Stimulated activated CD4-positive, alpha-beta T cell treated with anti-CD3 and anti-CD28 coated beads, Interleukin-1b, Interleukin-23, amount 100 ng/mL, for 24 hours (primary cell): ENCODE measurements around the gene UVSSA.

Experiments used
- DNase-seq, 4 experiments: peaks; one replicate each; pipeline ENCODE4 v3.0.0-alpha.2; 2020; ENCODE audit warnings: low read depth in 4 of 4, low spot score in 1 of 4

The UVSSA gene, protein sequence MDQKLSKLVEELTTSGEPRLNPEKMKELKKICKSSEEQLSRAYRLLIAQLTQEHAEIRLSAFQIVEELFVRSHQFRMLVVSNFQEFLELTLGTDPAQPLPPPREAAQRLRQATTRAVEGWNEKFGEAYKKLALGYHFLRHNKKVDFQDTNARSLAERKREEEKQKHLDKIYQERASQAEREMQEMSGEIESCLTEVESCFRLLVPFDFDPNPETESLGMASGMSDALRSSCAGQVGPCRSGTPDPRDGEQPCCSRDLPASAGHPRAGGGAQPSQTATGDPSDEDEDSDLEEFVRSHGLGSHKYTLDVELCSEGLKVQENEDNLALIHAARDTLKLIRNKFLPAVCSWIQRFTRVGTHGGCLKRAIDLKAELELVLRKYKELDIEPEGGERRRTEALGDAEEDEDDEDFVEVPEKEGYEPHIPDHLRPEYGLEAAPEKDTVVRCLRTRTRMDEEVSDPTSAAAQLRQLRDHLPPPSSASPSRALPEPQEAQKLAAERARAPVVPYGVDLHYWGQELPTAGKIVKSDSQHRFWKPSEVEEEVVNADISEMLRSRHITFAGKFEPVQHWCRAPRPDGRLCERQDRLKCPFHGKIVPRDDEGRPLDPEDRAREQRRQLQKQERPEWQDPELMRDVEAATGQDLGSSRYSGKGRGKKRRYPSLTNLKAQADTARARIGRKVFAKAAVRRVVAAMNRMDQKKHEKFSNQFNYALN

DNA sequence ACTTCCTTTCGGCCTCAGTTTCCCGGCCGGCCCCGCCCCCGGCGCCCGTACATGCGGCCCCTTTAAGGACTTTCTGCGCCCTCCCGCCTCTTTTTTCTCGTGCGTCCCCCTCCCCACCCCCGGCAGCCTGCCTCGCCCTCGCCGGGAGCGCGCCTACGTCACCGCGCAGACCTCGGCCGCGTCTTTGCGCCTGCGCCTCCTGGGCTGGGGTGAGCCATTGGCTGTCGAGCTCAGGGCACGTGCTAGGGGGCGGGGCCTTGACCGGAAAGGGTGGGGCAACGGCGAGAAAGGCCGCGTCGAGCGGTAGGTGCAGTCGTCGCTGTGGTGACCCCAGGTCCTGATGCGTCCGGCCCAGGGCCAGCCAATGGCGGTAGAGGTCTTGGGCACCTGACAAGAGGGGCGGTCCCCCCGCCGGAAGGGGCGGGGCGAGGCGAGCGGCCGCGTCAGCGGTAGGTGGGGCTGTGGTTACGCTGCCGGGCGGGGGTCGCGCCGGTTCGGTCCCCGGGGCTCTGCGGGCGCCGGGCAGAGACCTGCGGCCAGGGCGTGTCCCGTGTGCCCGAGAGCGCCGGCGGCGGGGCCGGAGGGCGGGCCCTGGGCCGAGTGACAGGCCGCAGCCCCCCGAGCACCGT, at the start of gene UVSSA:
Gene UVSSA, plus strand, starts transcription at position 428 of the 629 bp plus-strand sequence. CDS start 884 bp downstream, outside the sequence.
- DNase-seq, result peak; percentile 99 to 100 (median 100)

DNA sequence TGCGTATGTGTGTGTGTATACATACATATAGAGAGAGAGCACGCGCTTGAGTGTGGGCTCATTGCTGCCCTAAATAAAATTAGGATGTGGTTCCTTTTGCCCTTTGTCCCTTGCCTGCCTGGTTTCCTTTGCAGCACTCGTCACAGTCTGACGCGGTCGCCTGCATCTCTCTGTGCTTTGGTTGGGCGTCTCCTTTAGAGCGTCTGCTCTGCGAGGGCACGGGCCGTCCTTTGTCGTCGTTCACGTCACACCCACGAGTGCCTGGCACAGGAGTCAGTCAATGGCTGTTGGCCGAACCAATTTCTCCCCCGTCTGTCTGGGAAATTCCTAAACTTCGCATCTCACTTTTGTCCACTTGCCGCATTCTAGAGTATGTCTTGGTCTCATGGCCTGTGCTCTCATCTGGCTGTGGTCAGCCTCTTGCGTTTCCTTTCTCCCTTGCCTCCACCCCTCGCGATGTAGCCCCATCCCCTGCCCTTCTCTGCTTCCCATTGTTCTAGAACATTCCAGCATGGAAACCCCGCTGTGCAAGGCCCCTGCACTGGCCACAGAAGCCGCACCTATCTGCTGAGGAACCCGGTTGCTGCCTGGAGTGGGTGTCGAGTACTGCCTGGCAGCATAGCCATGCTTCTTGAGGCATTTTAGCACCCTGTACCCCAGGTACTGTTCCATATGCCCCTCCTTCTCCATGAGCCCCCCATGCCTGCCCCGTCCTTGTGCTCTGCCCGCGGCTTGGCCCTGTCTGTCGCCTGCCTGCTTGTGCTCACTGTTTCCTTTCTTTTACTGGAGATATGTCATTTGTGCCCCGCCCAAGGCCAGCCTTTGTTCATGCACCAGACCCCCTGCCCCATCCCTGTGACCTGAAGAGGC, 49.3 kb upstream of the UVSSA start:
- no peak for DNase-seq

DNA sequence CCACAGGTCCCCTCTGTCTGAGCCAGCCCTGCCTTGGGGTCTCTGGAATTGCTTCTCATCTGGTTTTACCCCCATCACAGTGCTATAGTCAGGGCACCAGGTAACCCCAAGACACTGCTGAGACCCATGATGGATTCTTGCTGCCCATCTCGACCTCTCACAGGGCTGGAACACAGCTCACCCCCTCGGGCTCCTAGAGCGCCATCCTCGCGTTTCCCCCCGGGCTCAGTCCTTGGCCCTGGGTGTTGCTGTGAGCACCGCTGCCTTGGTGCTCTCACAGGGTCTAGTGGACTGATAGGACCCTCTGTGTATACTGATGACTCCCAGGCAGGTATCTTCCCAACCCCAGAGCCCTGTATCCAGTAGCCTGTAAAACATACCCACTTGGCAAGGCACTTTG, 48.5 kb upstream of the UVSSA start:
- DNase-seq, result no peak

DNA sequence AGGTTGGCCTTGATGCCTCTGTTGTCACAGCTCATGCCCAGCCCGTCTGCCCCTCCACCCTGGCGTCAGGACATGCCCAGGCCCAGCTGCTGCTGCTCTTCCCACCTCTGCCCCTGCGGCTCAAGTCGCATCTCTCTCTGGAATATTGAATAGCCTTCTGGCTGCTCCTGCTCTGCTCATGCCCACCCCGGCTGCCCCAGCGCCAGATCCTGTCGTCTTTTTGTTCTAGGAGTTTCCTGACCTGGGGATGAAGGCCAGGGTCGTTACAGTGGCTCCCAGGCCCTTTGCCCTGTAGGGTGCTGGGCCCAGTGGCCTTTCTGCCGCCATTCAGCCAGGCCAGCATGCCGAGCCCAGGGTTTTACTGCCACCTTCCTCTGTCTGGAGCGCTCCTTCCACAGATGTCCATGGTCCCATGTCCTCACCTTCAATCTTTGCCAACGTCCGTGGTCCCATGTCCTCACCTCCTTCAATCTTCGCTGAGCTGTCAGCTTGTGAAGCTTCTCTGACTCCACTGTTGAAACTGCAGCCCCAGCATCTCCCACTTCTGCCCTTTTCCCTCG, 47.6 kb upstream of the UVSSA start:
- no peak for DNase-seq

DNA sequence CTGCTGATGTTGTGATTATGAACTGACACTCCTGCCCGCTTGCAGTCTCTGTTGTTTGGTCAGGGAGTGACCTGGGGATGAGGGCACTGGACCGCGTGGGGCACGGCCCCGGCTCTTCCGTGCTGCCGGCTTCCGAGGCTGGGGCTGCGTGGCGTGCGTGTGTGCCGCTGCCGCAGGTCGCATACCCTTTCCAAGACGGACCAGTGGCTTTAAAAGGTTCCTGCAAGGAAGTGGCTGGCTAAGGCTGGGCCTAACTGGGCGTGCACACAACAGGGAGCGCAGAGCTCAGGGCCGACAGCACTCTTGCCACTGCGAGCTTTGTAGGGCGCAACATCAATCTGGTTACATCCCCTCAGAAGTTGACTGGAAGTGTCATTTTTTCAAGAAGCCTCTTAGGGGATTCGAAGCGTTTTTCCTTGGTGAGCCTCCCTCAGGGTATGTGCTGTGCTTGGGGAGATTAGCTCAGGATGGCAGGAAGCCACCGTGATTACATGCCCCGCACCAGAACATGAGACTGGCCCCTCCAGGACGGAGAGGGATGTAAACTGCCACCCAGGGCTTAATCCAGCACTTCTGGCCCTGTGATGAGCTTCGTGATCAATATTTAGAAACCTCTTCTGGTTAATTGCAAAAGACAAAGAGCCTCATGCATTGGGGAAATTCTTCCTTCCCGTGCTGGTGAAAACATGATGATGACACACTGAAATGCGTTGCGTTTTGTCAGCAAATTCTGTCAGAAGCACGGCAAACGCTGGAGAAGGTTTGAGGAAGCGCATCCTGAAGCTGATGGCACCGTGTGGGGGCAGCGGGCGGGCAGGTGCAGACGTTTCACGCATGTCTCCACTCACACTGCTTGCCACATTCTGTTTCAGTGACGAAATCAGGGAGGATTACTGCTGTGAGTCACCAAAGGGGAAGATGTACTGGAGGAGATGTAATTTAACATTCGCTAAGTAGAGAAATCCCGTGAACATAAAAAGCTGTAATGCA, 46.2 kb upstream of the UVSSA start:
- no peak for DNase-seq

DNA sequence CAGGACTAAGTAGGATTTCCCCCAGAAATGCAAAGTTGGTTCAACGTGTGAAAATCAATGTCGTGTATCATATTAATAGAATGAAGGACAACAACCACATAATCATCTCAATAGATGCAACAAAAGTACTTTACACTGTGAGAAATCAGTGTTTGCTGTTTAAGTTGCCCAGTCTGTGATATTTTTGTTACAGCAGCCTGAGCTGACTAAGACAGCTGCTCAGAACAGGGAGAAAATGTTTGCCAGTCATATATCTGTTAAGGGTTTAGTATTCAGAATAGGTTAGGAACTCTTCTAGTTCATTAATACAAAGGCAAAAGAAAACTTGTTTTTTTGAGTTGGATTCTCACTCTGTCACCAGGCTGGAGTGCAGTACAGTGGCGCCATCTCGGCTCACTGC, 44.8 kb upstream of the UVSSA start:
- DNase-seq, result no peak

DNA sequence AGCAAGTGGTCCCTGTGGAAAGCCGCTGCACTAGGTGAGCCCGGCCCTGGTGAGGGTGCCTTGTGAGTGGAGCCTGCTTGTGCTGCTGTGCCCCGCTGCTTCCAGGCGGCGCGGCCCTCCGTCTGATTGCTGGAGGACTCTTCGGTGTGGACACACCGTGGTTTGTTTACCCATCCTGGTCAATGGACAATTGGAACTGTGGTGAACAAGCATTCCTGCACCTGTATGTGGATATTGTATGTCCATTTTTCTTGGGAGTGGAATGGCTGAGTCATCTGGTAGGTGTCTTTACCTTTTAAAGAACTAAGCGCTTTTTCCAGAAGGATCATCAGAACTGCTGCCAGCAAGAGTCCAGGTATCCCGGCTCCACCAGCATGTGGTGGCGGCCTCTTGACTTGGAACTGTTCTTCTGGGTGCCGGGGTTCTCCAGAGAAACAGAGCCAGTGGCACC, 41.7 kb upstream of the UVSSA start:
- DNase-seq, result no peak

DNA sequence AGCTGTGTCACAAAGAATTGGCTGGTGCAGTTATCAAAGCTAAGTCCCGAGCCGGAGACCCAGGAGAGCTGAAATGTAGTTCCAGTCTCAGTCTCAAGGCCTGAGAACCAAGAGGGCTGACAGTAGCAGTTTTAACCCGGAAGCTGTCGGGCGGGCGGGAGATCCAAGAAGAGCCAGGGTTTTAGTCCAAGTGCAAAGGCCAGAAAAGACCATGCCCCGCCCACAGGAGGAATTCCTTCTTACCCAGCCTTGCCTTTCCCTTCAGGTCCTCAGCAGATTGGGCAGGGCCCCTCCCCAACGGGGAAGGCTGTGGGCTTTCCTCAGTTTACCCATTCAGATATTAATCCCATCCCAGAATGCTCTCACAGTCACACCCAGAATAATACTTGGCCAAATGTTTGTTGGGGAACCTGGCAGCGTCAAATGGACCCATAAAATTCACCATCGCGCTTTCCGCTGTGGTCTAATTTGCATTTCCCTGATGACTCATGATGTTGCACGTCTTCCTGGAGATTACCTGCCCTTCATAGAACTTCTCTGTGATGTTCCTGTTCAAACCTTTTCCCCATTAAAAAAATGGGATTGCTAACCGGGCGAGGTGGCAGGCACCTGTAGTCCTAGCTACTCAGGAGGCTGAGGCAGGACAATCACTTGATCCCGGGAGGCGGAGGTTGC, 41.1 kb upstream of the UVSSA start:
- DNase-seq, result peak in 1 of 4 experiments; percentile 28

DNA sequence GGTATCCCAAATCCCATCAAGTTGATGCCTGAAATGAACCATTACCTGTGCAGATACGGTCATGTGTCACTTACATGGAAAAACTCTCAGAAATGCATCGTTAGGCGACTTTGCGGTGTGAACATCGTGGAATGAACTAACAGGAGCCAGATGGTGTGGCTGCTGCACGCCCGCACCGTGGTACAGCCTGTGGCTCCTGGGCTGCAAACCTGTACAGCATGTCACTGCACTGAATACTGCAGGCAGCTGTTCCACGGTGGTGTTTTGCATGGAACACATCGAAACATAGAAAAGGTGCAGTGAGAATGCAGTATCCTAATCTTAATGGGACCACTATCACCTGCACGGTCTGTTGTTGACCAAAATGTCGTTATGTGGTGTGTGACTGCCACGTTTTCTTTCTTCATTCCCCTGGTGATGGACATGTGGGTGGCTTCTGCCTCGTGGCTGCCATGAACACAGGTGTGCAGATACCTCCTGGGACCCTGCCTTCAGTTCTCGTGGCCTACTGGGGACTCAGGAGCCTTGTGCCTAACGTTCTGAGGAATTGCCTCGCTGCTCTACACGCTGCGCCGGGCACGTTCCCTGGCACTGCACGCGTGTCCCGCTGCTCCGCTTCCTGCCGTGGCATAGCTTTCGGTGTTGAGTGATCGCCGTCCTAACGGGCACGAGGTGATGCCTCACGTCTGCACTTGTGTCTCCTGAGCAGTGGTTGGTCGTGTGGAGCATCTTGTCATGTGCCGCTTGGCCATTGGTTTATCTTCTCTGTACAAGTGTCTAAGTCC, 38.9 kb upstream of the UVSSA start:
- DNase-seq, result no peak

DNA sequence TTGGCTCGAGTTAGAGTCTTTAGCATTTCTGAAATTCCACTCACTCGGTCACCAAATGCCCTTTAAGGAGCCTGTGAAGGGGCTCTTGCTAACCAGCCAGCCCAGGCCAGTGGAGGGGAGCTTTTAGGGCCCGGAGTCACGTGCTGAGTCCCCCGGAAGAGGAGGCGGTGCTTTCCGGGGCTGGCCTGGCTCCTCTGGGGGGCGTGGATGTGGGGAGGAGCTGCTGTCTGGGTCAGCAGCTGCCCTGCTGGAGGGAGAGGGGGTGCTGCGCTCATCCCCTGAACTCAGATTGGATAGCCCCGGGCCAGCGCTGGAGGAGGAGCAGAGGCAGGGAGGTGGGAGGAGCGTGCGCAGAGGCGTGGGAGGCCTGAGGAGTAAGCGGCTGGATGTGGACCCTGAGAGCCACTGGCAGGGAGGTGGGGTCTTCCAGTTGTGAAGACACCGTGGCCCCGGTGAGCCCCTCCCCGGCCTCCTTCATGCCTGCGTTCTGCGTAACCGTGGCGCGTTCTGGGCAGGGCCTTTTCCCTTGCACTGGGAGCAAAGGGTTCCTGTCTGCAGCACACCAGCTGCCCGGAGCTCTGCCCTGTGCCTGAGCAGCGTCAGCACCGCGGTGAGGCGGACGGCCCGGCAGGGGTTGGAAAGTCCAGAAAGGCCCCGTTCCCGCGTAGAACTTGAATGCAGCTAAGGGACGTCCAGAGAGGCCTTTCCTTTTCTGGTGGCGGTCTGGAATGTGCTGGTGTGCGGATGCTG, 37.6 kb upstream of the UVSSA start:
- DNase-seq, result peak in 2 of 4 experiments; percentile 33 to 48

DNA sequence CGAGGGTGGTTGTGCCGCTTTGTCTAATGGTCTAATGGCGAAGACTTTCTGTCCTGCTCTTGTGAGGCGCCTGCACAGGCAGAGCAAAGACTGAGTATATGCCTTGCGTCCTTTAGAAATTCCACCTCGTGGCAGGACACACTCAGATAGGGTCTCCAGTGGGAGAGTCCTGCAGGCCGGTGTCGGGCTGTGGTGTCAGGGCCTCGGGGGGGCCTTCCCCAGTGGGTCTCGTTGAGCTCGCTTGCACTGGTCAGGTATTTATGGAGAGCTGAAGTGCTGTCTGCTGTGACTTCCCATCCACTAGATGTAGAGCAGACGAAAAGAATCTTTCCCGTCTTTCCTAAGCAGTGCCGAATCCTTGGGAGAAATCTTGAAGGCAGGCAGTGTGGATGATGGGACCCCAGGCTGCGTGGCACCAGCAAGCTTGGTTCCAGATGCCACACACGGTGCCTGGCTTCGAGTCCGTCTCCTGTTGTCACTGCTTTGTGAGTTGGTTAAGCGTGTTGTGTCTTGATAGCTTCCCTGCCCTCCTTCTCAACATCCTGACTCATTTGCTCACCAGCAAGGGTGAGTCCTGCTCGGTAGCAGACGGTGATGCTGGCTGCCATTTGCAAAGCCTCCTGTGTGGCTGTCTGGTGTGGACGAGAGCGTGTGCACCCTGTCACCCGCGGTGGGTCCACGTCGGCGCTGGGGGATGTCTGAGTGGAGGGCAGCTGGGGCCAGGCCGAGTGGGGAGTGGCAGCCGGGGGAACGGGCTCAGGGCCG, 36.8 kb upstream of the UVSSA start:
- no peak for DNase-seq

DNA sequence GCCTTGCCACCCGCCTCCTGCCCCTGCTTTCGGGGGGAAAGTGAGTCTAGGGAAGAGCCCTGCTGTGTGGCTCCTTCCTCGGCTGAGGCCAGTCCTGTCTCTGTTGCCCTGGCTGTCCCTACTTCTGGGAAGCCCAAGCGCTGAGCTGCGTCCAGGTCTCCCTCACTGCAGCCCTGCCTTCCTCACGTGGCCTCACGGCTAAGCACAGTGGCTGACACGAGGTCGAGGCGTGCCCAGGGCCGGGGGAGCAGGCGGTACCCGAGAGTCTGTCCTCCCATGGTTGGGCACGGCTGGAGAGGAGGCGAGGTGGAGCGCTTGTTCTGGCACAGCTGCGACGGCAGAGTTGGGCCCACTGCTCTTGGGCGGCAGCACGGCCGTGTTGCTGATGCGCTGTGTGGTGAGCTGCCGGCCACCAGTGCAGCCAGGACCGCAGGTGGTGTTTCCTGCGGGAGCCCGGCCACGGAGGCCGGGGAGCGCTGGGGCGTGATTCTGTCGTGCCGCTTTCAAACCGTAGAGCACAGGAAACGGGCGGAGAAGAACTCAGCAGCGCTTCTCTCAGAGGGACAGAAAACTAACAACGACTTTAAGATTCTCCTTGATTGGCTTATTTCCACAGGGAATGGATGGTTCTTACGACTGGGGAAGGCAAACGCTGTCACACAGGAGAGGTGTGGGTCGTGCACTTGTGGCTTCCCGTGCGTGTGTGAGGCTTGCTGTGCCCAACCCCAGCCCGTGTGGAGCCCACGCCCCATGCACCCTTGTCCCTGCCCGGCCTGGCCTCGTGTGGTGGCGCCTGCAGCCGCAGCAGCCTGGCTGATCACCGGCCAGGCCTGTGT, 36.0 kb upstream of the UVSSA start:
- DNase-seq, result no peak

DNA sequence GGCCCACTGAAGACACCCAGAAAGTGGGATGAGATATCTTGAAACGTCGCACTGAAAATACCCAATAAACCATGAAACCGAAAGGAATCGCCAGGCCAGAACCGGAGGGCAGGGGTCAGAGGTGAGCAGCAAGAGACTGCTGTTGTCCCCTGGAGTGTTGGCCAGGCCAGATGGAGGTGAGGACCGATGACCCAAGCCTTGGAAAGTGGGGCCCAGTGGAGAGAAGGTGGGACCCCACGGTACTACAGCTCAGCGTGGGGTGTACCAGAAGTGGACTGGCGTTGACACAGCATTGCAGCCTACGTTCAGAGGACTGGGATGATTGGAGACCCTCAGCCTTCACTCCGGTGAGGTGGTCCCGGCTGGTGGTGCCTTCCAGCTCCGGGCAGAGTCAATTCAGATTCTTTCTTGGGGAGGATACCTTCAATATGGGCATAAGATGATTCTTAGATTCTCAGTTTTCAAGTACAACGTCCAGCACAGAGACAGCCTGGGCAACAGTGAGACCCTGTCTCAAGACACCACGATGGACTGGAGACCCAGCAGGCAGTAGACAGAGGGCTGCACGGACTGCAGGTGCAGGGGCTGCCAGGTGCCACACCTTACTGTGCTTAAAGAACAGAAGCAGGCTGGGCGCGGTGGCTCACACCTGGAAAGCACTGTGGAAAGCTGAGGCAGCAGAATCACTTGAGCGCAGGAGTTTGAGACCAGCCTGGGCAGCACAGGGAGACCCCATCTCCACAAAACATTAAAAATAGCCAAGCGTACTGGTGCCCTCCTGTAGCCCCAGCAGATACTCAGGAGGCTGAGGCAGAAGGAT, 34.0 kb upstream of the UVSSA start:
- no peak for DNase-seq

DNA sequence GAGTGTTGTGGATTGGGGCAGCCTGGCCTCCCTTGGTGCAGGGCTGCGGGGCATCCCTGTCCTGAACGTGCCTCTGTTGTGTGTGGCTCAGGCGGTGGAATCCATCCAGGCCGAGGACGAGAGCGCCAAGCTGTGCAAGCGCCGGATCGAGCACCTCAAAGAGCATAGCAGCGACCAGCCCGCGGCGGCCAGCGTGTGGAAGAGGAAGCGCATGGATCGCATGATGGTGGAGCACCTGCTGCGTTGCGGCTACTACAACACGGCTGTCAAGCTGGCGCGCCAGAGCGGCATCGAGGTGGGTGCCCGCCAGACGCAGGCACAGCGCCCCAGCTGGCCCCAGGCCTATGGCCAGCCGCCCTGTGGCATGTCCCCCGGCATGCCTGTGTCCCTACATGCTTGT, 31.7 kb upstream of the UVSSA start:
- no peak for DNase-seq
